Measurements from ENCODE around the gene VPREB1. TPM values are rescaled to one million over a fixed set of nuclear protein-coding genes. Genes with fewer than 3 reads are reported as not detected.

The VPREB1 gene
- total RNA-seq, 4 donors from 2014 or later, result not detected

GRCh38 chr22:22214819-22215329 lies 29.7 kb upstream of the VPREB1 start:
- TF ChIP-seq POLR2A (IDR thresholded peaks at IDR 0.05) (no peak), CTCF (IDR thresholded peaks at IDR 0.05) (no peak), EP300 (IDR thresholded peaks at IDR 0.05) (no peak)
- H3K9me3 ChIP-seq, result no peaks in the 10 kb centered on the region
- H3K4me3 ChIP-seq, result no peak overlapping the region
- no peak for DNase-seq (ENCODE audit: low spot score in 2 of 2)
- no peaks in the 10 kb centered on the region for H3K36me3 ChIP-seq
- no peaks in the 10 kb centered on the region for H3K4me1 ChIP-seq
- 58 to 60% methylated on average over 5 of the region's 5 CpGs for WGBS, 2 donors
- H3K27me3 ChIP-seq, result peaks cover 0 to 7% of the 10 kb centered on the region in 2 donors
- H3K27ac ChIP-seq, result no peak overlapping the region

GRCh38 chr22:22215659-22216449 lies 28.7 kb upstream of the VPREB1 start:
- Histone ChIP-seq H3K27me3 (peaks cover 0 to 7% of the 10 kb centered on the region in 2 donors), H3K27ac (no peak overlapping the region), H3K4me1 (no peaks in the 10 kb centered on the region), H3K4me3 (no peak overlapping the region), H3K9me3 (no peaks in the 10 kb centered on the region), H3K36me3 (no peaks in the 10 kb centered on the region)
- TF ChIP-seq EP300 (IDR thresholded peaks at IDR 0.05) (no peak), POLR2A (IDR thresholded peaks at IDR 0.05) (no peak), CTCF (IDR thresholded peaks at IDR 0.05) (no peak)
- DNase-seq (ENCODE audit: low spot score in 2 of 2), result no peak
- 66 to 81% methylated on average over 5 of the region's 5 CpGs for WGBS, 2 donors

- no peak for DNase-seq (ENCODE audit: low spot score in 2 of 2)
- H3K4me3 ChIP-seq, result no peak overlapping the region
- no peak overlapping the region for H3K27ac ChIP-seq
- 75 to 80% methylated on average over 4 of the region's 4 CpGs for WGBS, 2 donors
- no peaks in the 10 kb centered on the region for H3K36me3 ChIP-seq
- no peaks in the 10 kb centered on the region for H3K4me1 ChIP-seq
- H3K27me3 ChIP-seq, result peaks cover 0 to 3% of the 10 kb centered on the region in 2 donors
- TF ChIP-seq POLR2A (IDR thresholded peaks at IDR 0.05) (no peak), CTCF (IDR thresholded peaks at IDR 0.05) (no peak), EP300 (IDR thresholded peaks at IDR 0.05) (no peak)
- no peaks in the 10 kb centered on the region for H3K9me3 ChIP-seq
Observed at GRCh38 chr22:22216450-22216959, 28.1 kb upstream of the VPREB1 start.

- H3K27me3 ChIP-seq, result no peaks in the 10 kb centered on the region
- no peak for DNase-seq (ENCODE audit: low spot score in 2 of 2)
- 23 to 52% methylated on average over 4 of the region's 4 CpGs for WGBS, 2 donors
- no peaks in the 10 kb centered on the region for H3K36me3 ChIP-seq
- H3K4me3 ChIP-seq, result no peak overlapping the region
- H3K27ac ChIP-seq, result no peak overlapping the region
- no peaks in the 10 kb centered on the region for H3K4me1 ChIP-seq
- no peak for TF ChIP-seq EP300 (IDR thresholded peaks at IDR 0.05)
- TF ChIP-seq CTCF (IDR thresholded peaks at IDR 0.05), result no peak
- TF ChIP-seq POLR2A (IDR thresholded peaks at IDR 0.05), result no peak
- H3K9me3 ChIP-seq, result no peaks in the 10 kb centered on the region
Observed at GRCh38 chr22:22218302-22218701, 26.3 kb upstream of the VPREB1 start.

All from tibial nerve (tissue), 4 donors.